Lower leg skin (tissue), 4 donors: ENCODE measurements around the gene LCE3B. TPM values are rescaled to one million over a fixed set of nuclear protein-coding genes. Genes with fewer than 3 reads are reported as not detected.

Experiments used
- DNase-seq, 2 donors: peaks; one replicate each; pipeline ENCODE4 v3.0.0-alpha.2; 2019; ENCODE audit warnings: low spot score in 2 of 2
- H3K4me3 ChIP-seq: fragments of 200-600 bp; sonication (generic); 2 replicates; pipeline ENCODE4 v1.5.1; 2017; ENCODE audit warnings: mild to moderate bottlenecking, low read depth; ENCODE audit not compliant: poor library complexity, severe bottlenecking
- POLR2A ChIP-seq, 2 donors: fragments of 450-650 bp; IDR thresholded peaks; one replicate each; pipeline ENCODE4 v1.6.1; 2016 to 2017; ENCODE audit warnings: antibody characterized with exemption in 2 of 2, mild to moderate bottlenecking in 1 of 2, moderate library complexity in 1 of 2
- WGBS, 2 donors: methylation state at CpG; one replicate each; pipeline ENCODE4 v1.1.5; 2018; 5-methylcytosine and 5-hydroxymethylcytosine counted together
- intact Hi-C: fragments of 100-400 bp; cut with DNase I; formaldehyde crosslinking; loops from one replicate; pipeline ENCODE4 v1.15.0; 2023; ENCODE audit warnings: low total_unique reads
- total RNA-seq, 4 donors: library from RNA; depleted of rRNA; stranded (reverse); fragments of >200 nt; gene quantifications; one replicate each; pipeline ENCODE4 v1.1.0, GENCODE V29; 2016
- TF ChIP-seq, protein P1 (sequence below), 3 donors: fragments of 450-650 bp; IDR thresholded peaks; one replicate each; pipeline ENCODE4 v1.5.1; 2016; ENCODE audit warnings: antibody characterized with exemption in 3 of 3, mild to moderate bottlenecking in 3 of 3, moderate library complexity in 2 of 3

LCE3B gene
- total RNA-seq, 4 donors from 2014 or later, result not detected

DNA sequence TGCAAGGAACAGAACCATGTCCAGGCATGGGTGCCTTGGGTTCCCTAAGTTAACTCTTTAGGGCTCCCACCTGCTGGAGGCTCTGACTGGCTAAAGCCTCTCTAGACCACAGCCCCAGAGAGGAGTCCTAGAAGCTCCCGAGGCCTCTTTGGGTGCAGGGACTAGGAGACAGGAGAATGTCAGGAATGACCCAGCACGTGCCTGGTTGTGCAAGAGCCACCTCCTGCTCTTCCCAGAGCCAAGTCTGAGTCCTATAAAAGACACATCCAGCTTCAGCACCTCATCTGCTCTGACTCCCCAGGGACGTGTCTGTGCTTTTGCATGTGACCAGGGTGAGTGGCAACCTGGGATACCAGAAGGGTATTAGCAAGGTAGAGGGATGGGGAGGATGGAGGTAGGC is 49.5 kb downstream of the LCE3B start, which contains the start of gene LCE2D:
Gene LCE2D, plus strand, starts transcription at position 283 of the 400 bp plus-strand sequence. CDS start 726 bp downstream, outside the sequence.
- H3K4me3 ChIP-seq, result no peak within 1 kb of the TSS
- TF ChIP-seq, protein P1, sequence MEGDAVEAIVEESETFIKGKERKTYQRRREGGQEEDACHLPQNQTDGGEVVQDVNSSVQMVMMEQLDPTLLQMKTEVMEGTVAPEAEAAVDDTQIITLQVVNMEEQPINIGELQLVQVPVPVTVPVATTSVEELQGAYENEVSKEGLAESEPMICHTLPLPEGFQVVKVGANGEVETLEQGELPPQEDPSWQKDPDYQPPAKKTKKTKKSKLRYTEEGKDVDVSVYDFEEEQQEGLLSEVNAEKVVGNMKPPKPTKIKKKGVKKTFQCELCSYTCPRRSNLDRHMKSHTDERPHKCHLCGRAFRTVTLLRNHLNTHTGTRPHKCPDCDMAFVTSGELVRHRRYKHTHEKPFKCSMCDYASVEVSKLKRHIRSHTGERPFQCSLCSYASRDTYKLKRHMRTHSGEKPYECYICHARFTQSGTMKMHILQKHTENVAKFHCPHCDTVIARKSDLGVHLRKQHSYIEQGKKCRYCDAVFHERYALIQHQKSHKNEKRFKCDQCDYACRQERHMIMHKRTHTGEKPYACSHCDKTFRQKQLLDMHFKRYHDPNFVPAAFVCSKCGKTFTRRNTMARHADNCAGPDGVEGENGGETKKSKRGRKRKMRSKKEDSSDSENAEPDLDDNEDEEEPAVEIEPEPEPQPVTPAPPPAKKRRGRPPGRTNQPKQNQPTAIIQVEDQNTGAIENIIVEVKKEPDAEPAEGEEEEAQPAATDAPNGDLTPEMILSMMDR (IDR thresholded peaks at IDR 0.05), result no peak
- no peak for TF ChIP-seq POLR2A (IDR thresholded peaks at IDR 0.05)
- WGBS, 2 donors, result 63 to 71% methylated on average over 3 of the region's 3 CpGs
- intact Hi-C loops, result no loop called here
- DNase-seq, result no peak

Other genes with a start within 250 kb of the LCE3B start
- gene CRNN, start 199.5 kb upstream of the LCE3B start, total RNA-seq, result 1 to 10 TPM; 5.3 to 7.9 (median 7.4) TPM
- gene LCE5A, start 103.0 kb upstream of the LCE3B start, total RNA-seq, result 100 to 1,000 TPM; 154 to 612 (median 267) TPM
- gene CRCT1, start 99.3 kb upstream of the LCE3B start, total RNA-seq, result 100 to 1,000 TPM; 298 to 552 (median 441) TPM
- 10 to 100 TPM; 16.7 to 28.0 (median 23.1) TPM for gene LCE3E, start 47.0 kb upstream of the LCE3B start, total RNA-seq
- 10 to 100 TPM; 20.1 to 93.6 (median 42.9) TPM for gene LCE3D, start 33.3 kb upstream of the LCE3B start, total RNA-seq
- not detected for gene LCE3C, start 13.6 kb upstream of the LCE3B start, total RNA-seq
- gene LCE3A, start 9.3 kb downstream of the LCE3B start, total RNA-seq, result not detected
- 100 to 1,000 TPM; 293 to 644 (median 312) TPM for gene LCE2D, start 49.6 kb downstream of the LCE3B start, total RNA-seq
- 1,000 to 10,000 TPM in 1 of 4 donors, 100 to 1,000 TPM in 3; 775 to 1,224 (median 802) TPM for gene LCE2C, start 61.5 kb downstream of the LCE3B start, total RNA-seq
- 1,000 to 10,000 TPM; 1,313 to 2,792 (median 1,611) TPM for gene LCE2B, start 72.3 kb downstream of the LCE3B start, total RNA-seq
- 100 to 1,000 TPM; 243 to 569 (median 350) TPM for gene LCE2A, start 84.5 kb downstream of the LCE3B start, total RNA-seq
- gene LCE4A, start 94.3 kb downstream of the LCE3B start, total RNA-seq, result 1 to 10 TPM in 3 of 4 donors, not detected in 1; 5.6 to 7.9 (median 6.7) TPM
- gene KPRP, start 144.2 kb downstream of the LCE3B start, total RNA-seq, result 100 to 1,000 TPM; 219 to 353 (median 231) TPM
- gene LCE1F, start 161.3 kb downstream of the LCE3B start, total RNA-seq, result 100 to 1,000 TPM in 1 of 4 donors, 10 to 100 TPM in 3; 34.2 to 121 (median 64.6) TPM
- 100 to 1,000 TPM in 2 of 4 donors, 10 to 100 TPM in 2; 45.3 to 112 (median 101) TPM for gene LCE1E, start 172.4 kb downstream of the LCE3B start, total RNA-seq
- gene LCE1D, start 182.9 kb downstream of the LCE3B start, total RNA-seq, result 100 to 1,000 TPM; 130 to 942 (median 594) TPM
- 1,000 to 10,000 TPM; 1,701 to 2,689 (median 2,386) TPM for gene LCE1C, start 192.8 kb downstream of the LCE3B start, total RNA-seq
- 100 to 1,000 TPM; 207 to 278 (median 246) TPM for gene LCE1B, start 198.2 kb downstream of the LCE3B start, total RNA-seq
- gene LCE1A, start 213.7 kb downstream of the LCE3B start, total RNA-seq, result 100 to 1,000 TPM; 612 to 936 (median 792) TPM
- 100 to 1,000 TPM in 2 of 4 donors, 10 to 100 TPM in 2; 60.9 to 207 (median 107) TPM for gene LCE6A, start 229.0 kb downstream of the LCE3B start, total RNA-seq
- 1 to 10 TPM in 1 of 4 donors, not detected in 3; 5.1 TPM for gene LCE7A, start 246.2 kb downstream of the LCE3B start, total RNA-seq